DOHH2 (cell line): Measurements from ENCODE around the gene MSANTD3.

Experiments used
- H3F3A ChIP-seq: fragments of 200-600 bp; sonication (generic), shearing (Covaris generic); 2 replicates; pipeline ENCODE4 v1.6.0; 2016; ENCODE audit warnings: antibody characterized with exemption, mild to moderate bottlenecking; ENCODE audit not compliant: control insufficient read depth, insufficient read depth
- H3K27ac ChIP-seq: fragments of 200-600 bp; sonication (generic); 2 replicates; pipeline ENCODE4 v1.5.1; 2014; ENCODE audit warnings: low read depth, mild to moderate bottlenecking, low read length, moderate library complexity
- H3K27me3 ChIP-seq: fragments of 200-600 bp; sonication (generic); 2 replicates; pipeline ENCODE4 v1.6.1; 2014; ENCODE audit warnings: mild to moderate bottlenecking, low read length, mixed read lengths; ENCODE audit not compliant: control insufficient read depth
- H3K36me3 ChIP-seq: fragments of 200-600 bp; sonication (generic); 2 replicates; pipeline ENCODE4 v1.6.1; 2014; ENCODE audit warnings: mild to moderate bottlenecking, low read length, moderate library complexity, mixed read lengths; ENCODE audit not compliant: control insufficient read depth
- H3K4me1 ChIP-seq: fragments of 200-600 bp; sonication (generic); 2 replicates; pipeline ENCODE4 v1.6.1; 2014; ENCODE audit warnings: mild to moderate bottlenecking, low read length, mixed read lengths; ENCODE audit not compliant: control insufficient read depth
- H3K4me2 ChIP-seq: fragments of 200-600 bp; sonication (generic); 2 replicates; pipeline ENCODE4 v1.6.0; 2014; ENCODE audit warnings: mild to moderate bottlenecking, low read length, moderate library complexity
- H3K4me3 ChIP-seq: fragments of 200-600 bp; sonication (generic); 2 replicates; pipeline ENCODE4 v1.5.1; 2014; ENCODE audit warnings: mild to moderate bottlenecking, low read length, mixed read lengths
- H3K79me2 ChIP-seq: fragments of 200-600 bp; sonication (generic); 2 replicates; pipeline ENCODE4 v1.6.1; 2014; ENCODE audit warnings: mild to moderate bottlenecking, low read length, mixed read lengths; ENCODE audit not compliant: control insufficient read depth
- H3K9me2 ChIP-seq: fragments of 200-600 bp; sonication (generic); replicated peaks from 2 replicates; pipeline ENCODE4 v1.6.1; 2014; ENCODE audit warnings: mild to moderate bottlenecking, low read length, mixed read lengths; ENCODE audit not compliant: control insufficient read depth
- H3K9me3 ChIP-seq: fragments of 200-600 bp; sonication (generic); 2 replicates; pipeline ENCODE4 v1.6.1; 2014; ENCODE audit warnings: antibody characterized with exemption, low read length, mixed read lengths; ENCODE audit not compliant: control insufficient read depth, insufficient read depth
- H4K20me1 ChIP-seq: fragments of 200-600 bp; sonication (generic); 2 replicates; pipeline ENCODE4 v1.6.0; 2014; ENCODE audit warnings: low read depth, mild to moderate bottlenecking, antibody characterized with exemption, low read length, moderate library complexity; ENCODE audit not compliant: control insufficient read depth, insufficient read depth
- EZH2phosphoT487 ChIP-seq: fragments of 200-600 bp; sonication (generic); IDR thresholded peaks from 2 replicates; pipeline ENCODE4 v1.6.1; 2017; ENCODE audit warnings: borderline replicate concordance, mild to moderate bottlenecking, antibody characterized with exemption, low read length, moderate library complexity, mixed read lengths
- TF ChIP-seq, protein P1 (sequence below): fragments of 200-600 bp; sonication (generic); IDR thresholded peaks from one replicate; pipeline ENCODE4 v1.5.1; 2014; ENCODE audit warnings: antibody characterized with exemption, mild to moderate bottlenecking, low read depth, low read length; ENCODE audit not compliant: poor library complexity, severe bottlenecking

MSANTD3 gene

DNA sequence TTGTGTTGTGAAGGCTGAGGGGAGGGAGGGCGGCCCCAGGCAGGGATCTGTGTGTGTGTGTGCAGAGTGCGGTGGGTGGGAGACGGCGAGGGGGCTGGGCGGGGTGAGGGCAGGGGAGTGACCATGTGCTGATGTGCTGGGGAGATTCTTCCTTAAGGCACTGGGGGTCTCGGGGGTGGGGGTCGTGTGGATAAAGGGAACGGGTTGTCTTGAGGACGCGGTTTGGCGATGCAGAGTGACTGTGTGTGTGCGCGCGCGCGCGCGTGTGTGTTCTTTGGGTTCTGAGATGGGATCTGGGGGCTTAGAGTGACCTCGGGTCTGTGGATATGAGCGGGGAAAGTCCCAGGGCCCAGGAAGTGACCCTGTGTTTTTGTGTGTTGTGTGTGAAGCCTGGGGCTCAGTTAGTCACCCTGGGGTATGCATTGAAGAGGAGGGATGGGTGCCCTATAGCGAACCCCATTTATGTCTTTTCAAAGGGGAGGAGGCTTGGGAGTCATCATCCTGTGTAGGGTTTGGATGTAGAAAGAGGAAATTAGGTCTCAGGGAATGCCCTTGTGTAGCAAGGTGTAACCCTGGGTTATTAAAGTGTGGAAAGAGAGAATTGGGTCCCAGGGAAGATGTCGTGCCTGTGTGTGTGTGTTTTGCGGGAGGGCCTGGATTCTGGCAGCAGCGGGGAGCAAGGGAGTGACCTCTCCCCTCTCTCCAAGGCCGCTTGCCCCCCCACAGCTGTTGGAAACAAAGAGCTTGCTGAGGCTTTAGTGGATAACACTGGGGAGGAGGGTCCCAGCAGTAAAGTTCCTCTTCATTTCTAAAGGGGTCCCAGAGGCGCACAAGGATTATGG is 47.4 kb downstream of the MSANTD3 start:
- Histone ChIP-seq H3K9me2 (no peaks in the 10 kb centered on the region), H4K20me1 (no peaks in the 10 kb centered on the region), H3K9me3 (no peaks in the 10 kb centered on the region), H3K27me3 (peaks cover 34% of the 10 kb centered on the region), H3K27ac (no peak overlapping the region), H3K4me1 (peaks cover 12% of the 10 kb centered on the region), H3K4me3 (peak overlapping the region; percentile 73), H3F3A (no peaks in the 10 kb centered on the region), H3K4me2 (peak overlapping the region; percentile 87), H3K79me2 (no peaks in the 10 kb centered on the region), H3K36me3 (no peaks in the 10 kb centered on the region)
- TF ChIP-seq EZH2phosphoT487: no peak
- TF ChIP-seq, protein P1, sequence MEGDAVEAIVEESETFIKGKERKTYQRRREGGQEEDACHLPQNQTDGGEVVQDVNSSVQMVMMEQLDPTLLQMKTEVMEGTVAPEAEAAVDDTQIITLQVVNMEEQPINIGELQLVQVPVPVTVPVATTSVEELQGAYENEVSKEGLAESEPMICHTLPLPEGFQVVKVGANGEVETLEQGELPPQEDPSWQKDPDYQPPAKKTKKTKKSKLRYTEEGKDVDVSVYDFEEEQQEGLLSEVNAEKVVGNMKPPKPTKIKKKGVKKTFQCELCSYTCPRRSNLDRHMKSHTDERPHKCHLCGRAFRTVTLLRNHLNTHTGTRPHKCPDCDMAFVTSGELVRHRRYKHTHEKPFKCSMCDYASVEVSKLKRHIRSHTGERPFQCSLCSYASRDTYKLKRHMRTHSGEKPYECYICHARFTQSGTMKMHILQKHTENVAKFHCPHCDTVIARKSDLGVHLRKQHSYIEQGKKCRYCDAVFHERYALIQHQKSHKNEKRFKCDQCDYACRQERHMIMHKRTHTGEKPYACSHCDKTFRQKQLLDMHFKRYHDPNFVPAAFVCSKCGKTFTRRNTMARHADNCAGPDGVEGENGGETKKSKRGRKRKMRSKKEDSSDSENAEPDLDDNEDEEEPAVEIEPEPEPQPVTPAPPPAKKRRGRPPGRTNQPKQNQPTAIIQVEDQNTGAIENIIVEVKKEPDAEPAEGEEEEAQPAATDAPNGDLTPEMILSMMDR: no peak

DNA sequence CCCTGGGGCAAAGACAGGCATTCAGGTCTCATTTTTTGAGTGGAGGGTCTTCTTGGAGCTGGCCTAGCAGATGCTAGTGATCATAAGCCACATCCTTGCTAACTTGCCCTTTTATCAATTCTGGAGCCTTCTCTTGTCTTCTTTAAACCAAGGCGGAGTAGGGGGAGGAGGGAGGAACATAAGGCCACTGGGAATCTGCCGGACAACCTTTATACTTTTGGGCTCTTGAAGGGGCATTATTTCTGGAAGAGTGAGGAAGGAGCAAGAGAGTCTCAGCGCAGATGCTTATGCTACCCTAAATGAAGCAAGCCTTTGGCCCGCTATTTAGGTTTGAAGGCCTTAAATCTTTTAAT is 48.0 kb downstream of the MSANTD3 start:
- no peaks in the 10 kb centered on the region for H4K20me1 ChIP-seq
- no peak overlapping the region for H3K4me3 ChIP-seq
- H3F3A ChIP-seq: no peaks in the 10 kb centered on the region
- no peak overlapping the region for H3K27ac ChIP-seq
- H3K9me3 ChIP-seq: no peaks in the 10 kb centered on the region
- peaks cover 12% of the 10 kb centered on the region for H3K4me1 ChIP-seq
- H3K36me3 ChIP-seq: no peaks in the 10 kb centered on the region
- no peaks in the 10 kb centered on the region for H3K79me2 ChIP-seq
- TF ChIP-seq, protein P1: no peak
- no peak for TF ChIP-seq EZH2phosphoT487
- H3K9me2 ChIP-seq: no peaks in the 10 kb centered on the region
- peaks cover 39% of the 10 kb centered on the region for H3K27me3 ChIP-seq
- H3K4me2 ChIP-seq: no peak overlapping the region

DNA sequence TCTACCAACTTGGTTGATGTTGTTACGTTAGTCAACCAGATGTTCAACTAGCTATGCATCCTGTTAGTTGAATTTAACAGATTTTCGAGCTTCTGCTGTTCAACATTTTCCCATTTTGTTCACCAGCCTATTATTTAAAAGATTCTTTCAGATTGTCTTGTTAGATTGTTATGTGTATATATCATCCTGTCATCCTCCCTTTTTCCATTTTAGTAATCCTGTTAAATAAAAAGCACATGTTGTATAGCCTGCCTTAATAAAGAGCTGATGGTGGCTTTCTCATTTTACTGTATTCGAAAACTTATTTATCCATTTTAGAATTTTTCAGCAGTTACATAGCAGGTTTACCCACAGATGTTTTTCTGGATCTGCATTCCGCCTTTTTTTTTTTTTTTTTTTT is 50.3 kb downstream of the MSANTD3 start:
- TF ChIP-seq EZH2phosphoT487: no peak
- TF ChIP-seq, protein P1: no peak
- H3K79me2 ChIP-seq: no peaks in the 10 kb centered on the region
- no peak overlapping the region for H3K27ac ChIP-seq

More for the DNA sequence above, 50.3 kb downstream of the MSANTD3 start:
- H4K20me1 ChIP-seq: no peaks in the 10 kb centered on the region
- no peaks in the 10 kb centered on the region for H3K9me3 ChIP-seq
- H3K4me2 ChIP-seq: no peak overlapping the region
- H3K36me3 ChIP-seq: no peaks in the 10 kb centered on the region
- H3K9me2 ChIP-seq: no peaks in the 10 kb centered on the region
- H3K27me3 ChIP-seq: peaks cover 35% of the 10 kb centered on the region
- peaks cover 10% of the 10 kb centered on the region for H3K4me1 ChIP-seq
- H3F3A ChIP-seq: no peaks in the 10 kb centered on the region
- no peak overlapping the region for H3K4me3 ChIP-seq
